Endothelial cell (in vitro differentiated cells): Measurements from ENCODE around the gene DLGAP1. TPM values are rescaled to one million over a fixed set of nuclear protein-coding genes. Genes with fewer than 3 reads are reported as not detected.

Experiments used
- DNase-seq: peaks from one replicate; pipeline ENCODE4 v3.0.0; 2021; ENCODE audit warnings: low spot score
- H3K27ac Mint-ChIP-seq: one replicate; pipeline ENCODE4 v1.8.0; 2021; ENCODE audit warnings: mixed read lengths, inconsistent platforms; ENCODE audit not compliant: unreplicated experiment
- H3K27me3 Mint-ChIP-seq: one replicate; pipeline ENCODE4 v1.8.0; 2021; ENCODE audit warnings: mild to moderate bottlenecking, moderate library complexity, mixed read lengths, inconsistent platforms; ENCODE audit not compliant: unreplicated experiment
- H3K36me3 Mint-ChIP-seq: one replicate; pipeline ENCODE4 v1.8.0; 2021; ENCODE audit warnings: mild to moderate bottlenecking, low read depth, mixed read lengths, inconsistent platforms; ENCODE audit not compliant: unreplicated experiment
- H3K4me1 Mint-ChIP-seq: one replicate; pipeline ENCODE4 v1.8.0; 2021; ENCODE audit warnings: mild to moderate bottlenecking, mixed read lengths, inconsistent platforms; ENCODE audit not compliant: unreplicated experiment
- H3K4me3 Mint-ChIP-seq: one replicate; pipeline ENCODE4 v1.8.0; 2021; ENCODE audit warnings: mild to moderate bottlenecking, mixed read lengths, inconsistent platforms; ENCODE audit not compliant: unreplicated experiment
- H3K9me3 Mint-ChIP-seq: one replicate; pipeline ENCODE4 v1.8.0; 2021; ENCODE audit warnings: mixed read lengths, inconsistent platforms; ENCODE audit not compliant: unreplicated experiment
- total RNA-seq: library from RNA; stranded (reverse); fragmentation: NEBNext Ultra II Directional; extraction: Animal tissue kit (Norgen Biotek cat#: 25700); gene quantifications from one replicate; pipeline ENCODE4 v1.2.1, GENCODE V29; 2021; ENCODE audit not compliant: unreplicated experiment
- TF ChIP-seq, protein P1 (sequence below): fragments of 200-600 bp; sonication (generic); IDR thresholded peaks from one replicate; pipeline ENCODE4 v1.5.0; 2021; ENCODE audit warnings: antibody characterized with exemption; ENCODE audit not compliant: unreplicated experiment

The DLGAP1 gene
- total RNA-seq, 1 donor from 2014 or later = 1.8 TPM

GRCh38 chr18:3930126-3931012 is 524.7 kb downstream of the DLGAP1 start:
- H3K9me3 Mint-ChIP-seq = no peaks in the 10 kb centered on the region
- no peak overlapping the region for H3K27ac Mint-ChIP-seq
- no peak for DNase-seq

GRCh38 chr18:3924455-3924854 is 530.7 kb downstream of the DLGAP1 start:
- TF ChIP-seq, protein P1, sequence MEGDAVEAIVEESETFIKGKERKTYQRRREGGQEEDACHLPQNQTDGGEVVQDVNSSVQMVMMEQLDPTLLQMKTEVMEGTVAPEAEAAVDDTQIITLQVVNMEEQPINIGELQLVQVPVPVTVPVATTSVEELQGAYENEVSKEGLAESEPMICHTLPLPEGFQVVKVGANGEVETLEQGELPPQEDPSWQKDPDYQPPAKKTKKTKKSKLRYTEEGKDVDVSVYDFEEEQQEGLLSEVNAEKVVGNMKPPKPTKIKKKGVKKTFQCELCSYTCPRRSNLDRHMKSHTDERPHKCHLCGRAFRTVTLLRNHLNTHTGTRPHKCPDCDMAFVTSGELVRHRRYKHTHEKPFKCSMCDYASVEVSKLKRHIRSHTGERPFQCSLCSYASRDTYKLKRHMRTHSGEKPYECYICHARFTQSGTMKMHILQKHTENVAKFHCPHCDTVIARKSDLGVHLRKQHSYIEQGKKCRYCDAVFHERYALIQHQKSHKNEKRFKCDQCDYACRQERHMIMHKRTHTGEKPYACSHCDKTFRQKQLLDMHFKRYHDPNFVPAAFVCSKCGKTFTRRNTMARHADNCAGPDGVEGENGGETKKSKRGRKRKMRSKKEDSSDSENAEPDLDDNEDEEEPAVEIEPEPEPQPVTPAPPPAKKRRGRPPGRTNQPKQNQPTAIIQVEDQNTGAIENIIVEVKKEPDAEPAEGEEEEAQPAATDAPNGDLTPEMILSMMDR = no peak
- H3K9me3 Mint-ChIP-seq = no peaks in the 10 kb centered on the region
- no peak for DNase-seq
- H3K4me1 Mint-ChIP-seq = no peaks in the 10 kb centered on the region
- H3K4me3 Mint-ChIP-seq = no peak overlapping the region
- no peaks in the 10 kb centered on the region for H3K36me3 Mint-ChIP-seq
- H3K27ac Mint-ChIP-seq = no peak overlapping the region
- H3K27me3 Mint-ChIP-seq = no peaks in the 10 kb centered on the region

More at GRCh38 chr18:3930126-3931012, 524.7 kb downstream of the DLGAP1 start:
- no peaks in the 10 kb centered on the region for H3K4me1 Mint-ChIP-seq
- H3K36me3 Mint-ChIP-seq = no peaks in the 10 kb centered on the region
- TF ChIP-seq, protein P1 = no peak
- no peak overlapping the region for H3K4me3 Mint-ChIP-seq
- H3K27me3 Mint-ChIP-seq = peaks cover 1% of the 10 kb centered on the region

GRCh38 chr18:3923750-3924149 is 531.4 kb downstream of the DLGAP1 start:
- Mint-ChIP-seq H3K4me1 (no peaks in the 10 kb centered on the region), H3K27ac (no peak overlapping the region), H3K27me3 (no peaks in the 10 kb centered on the region), H3K36me3 (no peaks in the 10 kb centered on the region), H3K9me3 (no peaks in the 10 kb centered on the region), H3K4me3 (no peak overlapping the region)
- TF ChIP-seq, protein P1 = no peak
- DNase-seq = no peak

DNA sequence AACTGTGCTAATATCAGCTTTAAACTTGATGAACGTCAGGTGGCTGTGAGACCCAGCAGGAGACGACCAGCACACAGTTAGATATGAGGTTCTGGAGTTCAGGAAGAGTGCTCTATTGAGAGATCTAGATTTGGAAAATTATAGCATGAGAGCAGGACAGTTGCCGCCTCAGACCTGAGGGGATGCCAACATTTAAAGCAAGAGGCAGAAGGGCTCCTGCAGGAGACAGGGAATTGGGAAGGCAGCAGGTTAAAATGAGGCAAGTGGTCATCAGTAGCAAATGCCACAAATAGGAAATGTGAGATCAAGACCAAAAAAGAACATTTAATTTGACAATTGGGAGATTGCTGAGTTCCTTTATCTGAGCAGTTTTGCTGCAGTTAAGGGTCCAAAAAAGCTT is 533.3 kb downstream of the DLGAP1 start:
- Mint-ChIP-seq H3K4me1 (no peaks in the 10 kb centered on the region), H3K9me3 (no peaks in the 10 kb centered on the region), H3K4me3 (no peak overlapping the region), H3K27me3 (peaks cover 3% of the 10 kb centered on the region), H3K36me3 (no peaks in the 10 kb centered on the region), H3K27ac (no peak overlapping the region)
- DNase-seq = no peak
- TF ChIP-seq, protein P1 = no peak

DNA sequence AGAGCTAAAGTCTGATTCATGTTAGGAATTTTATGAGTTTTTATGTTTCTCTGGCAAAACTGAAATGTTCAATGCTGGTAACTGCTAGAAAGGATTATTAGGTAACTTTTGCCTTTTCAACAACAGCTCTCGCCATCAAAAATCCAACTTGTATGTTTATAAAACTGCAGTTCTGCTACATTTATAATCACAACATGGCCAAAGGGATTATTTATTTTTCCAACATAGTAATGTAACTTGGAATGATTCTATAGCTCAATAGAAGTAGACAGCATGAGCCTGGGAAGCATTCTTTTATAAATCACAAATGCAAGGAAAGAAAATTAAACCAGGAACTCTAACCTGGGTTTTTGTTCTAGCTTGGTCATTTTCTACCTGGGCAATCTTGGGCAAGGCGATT is 534.3 kb downstream of the DLGAP1 start:
- Mint-ChIP-seq H3K27me3 (peaks cover 3% of the 10 kb centered on the region), H3K36me3 (no peaks in the 10 kb centered on the region), H3K27ac (no peak overlapping the region), H3K4me1 (no peaks in the 10 kb centered on the region), H3K9me3 (no peaks in the 10 kb centered on the region), H3K4me3 (no peak overlapping the region)
- TF ChIP-seq, protein P1 = no peak
- no peak for DNase-seq
